Activated T-cell treated with anti-CD3 and anti-CD28 coated beads, Interleukin-2, amount 50 U/mL, for 24 hours (primary cell): Measurements from ENCODE around the gene PLXNA3.

Source experiments
- DNase-seq: peaks from one replicate; pipeline ENCODE4 v3.0.0-alpha.2; 2020
- H3K27ac Mint-ChIP-seq: 2 replicates; pipeline ENCODE4 v1.8.0; 2020; ENCODE audit warnings: mild to moderate bottlenecking, mixed read lengths
- H3K27me3 Mint-ChIP-seq: 2 replicates; pipeline ENCODE4 v1.8.0; 2020; ENCODE audit warnings: mixed read lengths
- H3K36me3 Mint-ChIP-seq: 2 replicates; pipeline ENCODE4 v1.8.0; 2020; ENCODE audit warnings: low read depth, mixed read lengths
- H3K4me1 Mint-ChIP-seq: 2 replicates; pipeline ENCODE4 v1.8.0; 2020; ENCODE audit warnings: low read depth, mixed read lengths
- H3K4me3 Mint-ChIP-seq: 2 replicates; pipeline ENCODE4 v1.8.0; 2020; ENCODE audit warnings: mild to moderate bottlenecking, moderate library complexity, mixed read lengths
- H3K9me3 Mint-ChIP-seq: 2 replicates; pipeline ENCODE4 v1.8.0; 2020; ENCODE audit warnings: mixed read lengths

Gene PLXNA3

DNA sequence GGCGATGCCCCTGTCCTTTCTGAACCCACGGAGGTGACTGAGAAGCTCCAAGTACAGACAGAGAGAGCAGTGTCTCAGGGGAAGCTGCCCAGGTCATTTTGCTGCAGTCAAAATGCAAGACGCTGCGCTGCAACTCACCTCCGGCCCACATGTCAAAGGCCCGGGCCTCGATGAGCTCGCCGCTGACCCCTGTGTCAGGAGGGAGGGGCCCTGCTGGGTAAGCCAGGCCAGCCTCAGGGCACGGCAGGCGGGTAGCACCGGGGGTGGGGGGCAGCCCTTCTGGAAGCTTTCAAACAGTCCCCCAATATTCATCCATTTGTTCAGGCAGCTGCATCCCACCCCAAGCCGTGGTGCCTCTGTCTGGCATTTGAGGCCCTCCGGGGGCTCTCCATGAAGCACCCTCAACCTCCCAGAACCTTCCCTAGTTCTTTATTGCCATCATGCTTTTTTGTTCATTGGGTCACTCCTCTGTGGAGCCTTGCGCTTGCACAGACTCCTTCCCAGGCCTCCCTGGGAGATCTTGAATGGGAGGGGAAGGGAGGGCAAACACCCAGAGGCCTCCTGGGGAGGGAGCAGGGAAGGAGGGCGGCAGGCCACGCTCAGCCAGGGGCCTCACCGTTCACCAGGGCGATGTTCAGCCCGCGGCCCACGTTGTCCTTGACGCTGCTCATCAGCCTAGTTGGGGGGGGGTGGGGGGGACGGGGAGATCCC lies 49.7 kb downstream of the PLXNA3 start:
- H3K9me3 Mint-ChIP-seq, result no peaks in the 10 kb centered on the region
- no peak for DNase-seq
- H3K27me3 Mint-ChIP-seq, result peaks cover 27% of the 10 kb centered on the region
- H3K4me3 Mint-ChIP-seq, result no peak overlapping the region
- no peak overlapping the region for H3K27ac Mint-ChIP-seq
- peaks cover 11% of the 10 kb centered on the region for H3K4me1 Mint-ChIP-seq
- peaks cover 45% of the 10 kb centered on the region for H3K36me3 Mint-ChIP-seq

DNA sequence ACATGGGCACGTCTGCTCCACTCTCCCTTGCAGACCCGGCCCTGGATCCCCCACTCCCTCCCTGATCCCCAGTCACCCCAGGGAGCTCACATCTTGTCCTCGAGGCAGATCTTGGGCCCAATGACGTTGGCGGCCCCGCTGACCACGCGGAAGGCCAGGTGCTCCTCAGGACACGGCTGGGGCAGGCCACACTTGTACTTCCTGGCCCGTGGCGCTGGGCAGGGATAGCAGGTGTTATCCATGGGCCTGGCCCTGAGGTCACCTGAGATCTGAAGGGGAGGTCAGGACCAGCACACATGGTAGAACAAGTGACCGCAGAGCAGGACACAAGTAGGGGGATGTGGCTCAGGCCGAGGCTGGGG lies 50.3 kb downstream of the PLXNA3 start:
- Mint-ChIP-seq H3K27ac (peak overlapping the region; percentile 52), H3K4me3 (no peak overlapping the region), H3K9me3 (no peaks in the 10 kb centered on the region), H3K27me3 (peaks cover 27% of the 10 kb centered on the region), H3K4me1 (peaks cover 11% of the 10 kb centered on the region), H3K36me3 (peaks cover 45% of the 10 kb centered on the region)
- no peak for DNase-seq

DNA sequence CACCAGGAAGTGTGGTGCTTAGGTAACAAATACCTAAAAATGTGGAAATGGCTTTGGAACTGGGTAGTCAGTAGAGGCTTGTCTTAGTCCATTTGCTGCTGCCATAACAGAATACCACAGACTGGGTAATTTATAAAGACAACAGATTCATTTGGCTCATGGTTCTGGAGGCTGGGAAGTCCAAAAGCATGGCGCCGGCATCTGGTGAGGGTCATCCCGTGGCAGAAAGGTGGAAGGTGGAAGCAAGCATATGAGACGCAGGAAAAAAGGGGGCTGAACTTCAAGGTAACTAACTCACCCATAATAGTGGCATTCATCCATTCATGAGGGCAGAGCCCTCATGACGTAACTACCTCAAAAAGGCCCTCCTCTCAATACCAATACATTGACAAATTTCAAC lies 51.4 kb downstream of the PLXNA3 start:
- DNase-seq, result no peak
- H3K4me3 Mint-ChIP-seq, result no peak overlapping the region
- no peak overlapping the region for H3K27ac Mint-ChIP-seq
- peaks cover 18% of the 10 kb centered on the region for H3K4me1 Mint-ChIP-seq
- H3K9me3 Mint-ChIP-seq, result no peaks in the 10 kb centered on the region
- peaks cover 32% of the 10 kb centered on the region for H3K27me3 Mint-ChIP-seq
- H3K36me3 Mint-ChIP-seq, result peaks cover 47% of the 10 kb centered on the region

DNA sequence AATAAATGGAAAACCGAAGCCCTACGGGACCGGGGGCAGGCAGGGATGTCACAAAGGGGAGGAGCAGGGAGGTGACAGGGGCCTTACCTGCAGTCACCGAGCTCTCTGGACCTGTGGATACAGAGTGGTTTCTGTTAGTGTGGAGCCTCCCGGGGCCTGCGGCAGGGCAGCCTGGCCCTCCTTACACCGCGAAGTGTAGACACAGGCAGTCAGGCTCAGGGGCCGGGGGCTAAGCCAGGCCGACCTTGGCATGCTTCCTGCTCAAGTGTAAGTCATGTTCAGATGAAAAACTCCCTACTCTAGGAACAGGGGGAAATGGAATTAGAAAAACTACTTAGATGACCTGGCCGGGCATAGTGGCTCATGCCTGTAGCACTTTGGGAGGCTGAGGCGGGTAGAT lies 53.7 kb downstream of the PLXNA3 start:
- DNase-seq, result no peak
- Mint-ChIP-seq H3K27ac (peak overlapping the region; percentile 80), H3K4me3 (no peak overlapping the region), H3K36me3 (peaks cover 37% of the 10 kb centered on the region), H3K9me3 (no peaks in the 10 kb centered on the region), H3K27me3 (peaks cover 33% of the 10 kb centered on the region), H3K4me1 (peaks cover 29% of the 10 kb centered on the region)

DNA sequence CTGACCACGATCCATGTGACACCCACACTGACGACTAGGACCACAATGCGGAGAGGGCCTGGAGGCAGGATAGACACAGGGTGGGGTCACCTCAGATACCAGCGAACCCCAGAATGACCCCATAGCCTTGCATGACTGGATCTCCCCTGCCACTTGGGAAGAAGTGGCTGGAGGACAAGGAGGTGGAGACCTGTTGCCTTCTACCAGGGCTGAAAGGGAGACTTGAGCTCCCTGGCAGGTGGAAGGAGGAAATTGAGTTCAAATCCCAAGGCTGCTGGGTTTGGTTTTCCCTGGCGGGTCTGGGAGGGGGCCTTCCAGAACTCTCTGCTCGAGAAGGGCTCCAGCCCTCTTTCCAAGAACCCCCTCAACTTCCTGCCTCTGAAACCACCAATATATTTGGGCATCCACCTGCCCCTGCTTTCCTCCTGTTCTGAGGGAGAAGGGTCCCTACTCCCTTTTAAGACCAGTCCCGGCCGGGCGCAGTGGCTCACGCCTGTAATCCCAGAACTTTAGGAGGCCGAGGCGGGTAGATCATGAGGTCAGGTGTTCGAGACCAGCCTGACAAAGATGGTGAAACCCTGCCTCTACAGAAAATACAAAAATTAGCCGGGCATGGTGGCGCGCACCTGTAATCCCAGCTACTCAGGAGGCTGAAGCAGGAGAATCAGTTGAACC lies 54.9 kb downstream of the PLXNA3 start:
- peaks cover 37% of the 10 kb centered on the region for H3K27me3 Mint-ChIP-seq
- H3K9me3 Mint-ChIP-seq, result no peaks in the 10 kb centered on the region
- H3K4me3 Mint-ChIP-seq, result no peak overlapping the region
- DNase-seq, result no peak
- H3K4me1 Mint-ChIP-seq, result peaks cover 29% of the 10 kb centered on the region
- peaks cover 37% of the 10 kb centered on the region for H3K36me3 Mint-ChIP-seq
- H3K27ac Mint-ChIP-seq, result no peak overlapping the region

DNA sequence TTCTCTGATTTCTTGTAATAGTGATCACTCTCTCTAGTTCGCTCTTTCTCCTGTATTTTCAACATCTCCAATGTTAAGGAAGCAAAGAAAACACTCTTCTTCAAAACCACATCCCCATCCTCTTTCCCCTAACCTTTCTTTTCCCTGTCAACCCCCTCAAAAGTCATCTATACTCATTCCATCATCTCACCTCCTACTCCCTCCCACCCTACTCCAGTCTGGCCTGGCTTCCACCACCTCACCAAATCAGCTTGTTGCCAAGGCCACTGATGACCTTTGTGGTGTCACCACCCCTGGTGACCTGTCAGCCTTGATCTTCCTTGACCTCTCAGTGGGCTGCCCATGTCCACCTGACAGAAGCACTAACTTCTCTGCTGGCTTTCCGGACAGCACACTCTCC lies 55.6 kb downstream of the PLXNA3 start:
- H3K36me3 Mint-ChIP-seq, result peaks cover 32% of the 10 kb centered on the region
- H3K4me3 Mint-ChIP-seq, result peak overlapping the region; percentile 6
- peaks cover 29% of the 10 kb centered on the region for H3K4me1 Mint-ChIP-seq
- no peak for DNase-seq
- H3K27me3 Mint-ChIP-seq, result peaks cover 33% of the 10 kb centered on the region
- H3K27ac Mint-ChIP-seq, result peak overlapping the region; percentile 65
- no peaks in the 10 kb centered on the region for H3K9me3 Mint-ChIP-seq

DNA sequence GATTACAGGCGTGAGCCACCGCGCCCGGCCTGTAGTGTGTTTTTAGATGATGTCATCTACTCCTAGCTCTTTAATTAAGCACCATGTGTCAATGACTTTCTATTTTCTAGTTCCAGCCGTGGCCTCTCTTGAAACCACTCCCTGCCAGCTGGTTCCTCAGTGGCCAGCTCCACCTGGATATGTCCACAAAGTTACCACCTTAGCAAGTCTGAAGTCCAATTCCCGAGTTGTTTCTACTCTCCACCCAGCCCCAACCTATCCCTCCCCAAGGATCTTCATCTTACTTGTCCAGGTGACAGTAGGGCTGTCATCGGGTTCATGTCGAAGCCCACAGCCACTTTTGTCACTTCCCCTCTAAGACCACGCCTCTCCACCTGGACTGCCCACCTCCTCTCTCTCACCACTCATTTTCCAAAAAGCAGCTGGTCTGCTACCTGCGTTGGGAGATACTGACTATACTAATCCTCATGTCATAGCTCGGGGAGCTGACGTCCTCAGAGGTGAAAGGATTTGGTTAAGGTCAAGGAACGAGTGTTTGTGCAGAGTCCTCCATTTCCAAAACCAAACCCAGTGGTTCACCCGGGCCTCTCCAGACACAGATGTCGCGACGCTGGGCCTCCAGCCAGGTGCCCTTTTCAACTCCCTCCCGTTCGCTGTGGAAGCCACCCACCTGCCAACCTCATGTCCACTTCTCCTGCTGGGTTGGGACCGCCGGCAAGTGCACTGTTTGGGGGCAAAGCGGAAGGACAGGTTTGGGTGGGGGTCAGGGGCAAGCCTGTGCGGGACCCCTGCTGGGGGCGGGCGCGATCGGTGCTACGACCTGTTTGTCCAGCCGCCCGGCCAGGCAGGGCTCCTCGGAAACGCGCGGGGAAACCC lies 57.2 kb downstream of the PLXNA3 start:
- H3K4me3 Mint-ChIP-seq, result peak overlapping the region; percentile 84
- DNase-seq, result no peak
- no peaks in the 10 kb centered on the region for H3K9me3 Mint-ChIP-seq
- H3K27ac Mint-ChIP-seq, result peak overlapping the region; percentile 88
- H3K36me3 Mint-ChIP-seq, result peaks cover 20% of the 10 kb centered on the region
- H3K27me3 Mint-ChIP-seq, result peaks cover 25% of the 10 kb centered on the region
- H3K4me1 Mint-ChIP-seq, result peaks cover 29% of the 10 kb centered on the region

DNA sequence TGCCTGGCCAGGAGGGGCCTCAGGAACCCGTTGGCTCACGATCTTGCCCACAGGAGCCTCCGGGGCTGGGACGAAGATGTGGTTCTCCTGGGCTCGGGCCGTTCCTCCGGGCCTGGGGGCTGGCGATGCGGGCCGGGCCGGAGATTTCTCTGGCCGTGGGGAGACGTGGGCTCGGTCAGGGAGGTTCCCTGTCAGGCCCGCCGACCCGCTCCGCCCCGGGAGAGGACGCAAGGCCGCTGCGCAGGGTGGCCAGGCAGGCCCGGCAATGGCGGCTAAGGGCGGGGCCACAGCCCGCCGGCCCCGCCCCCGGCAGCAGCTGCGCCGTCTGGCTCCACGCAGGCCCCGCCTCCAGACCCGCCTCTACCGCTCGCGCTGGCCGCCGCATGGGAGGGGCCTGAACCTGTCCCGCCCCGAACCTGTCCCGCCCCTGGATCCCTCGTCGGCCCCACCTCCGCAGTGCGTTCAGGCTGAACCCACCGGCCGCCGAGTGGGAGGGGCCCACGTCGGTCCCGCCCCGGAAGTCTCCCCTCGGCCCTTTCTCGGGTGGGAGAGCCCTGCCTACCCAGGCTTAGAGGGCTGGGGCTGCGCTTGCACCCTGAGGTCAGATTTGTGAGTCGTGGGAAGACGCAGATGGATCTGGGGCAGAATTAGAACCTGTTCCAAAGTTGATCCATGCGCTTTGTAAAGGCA lies 58.0 kb downstream of the PLXNA3 start, which contains the start of gene FAM3A:
TSS of gene FAM3A (minus strand) at position 267 of the 690 bp plus-strand sequence. CDS start 460 bp downstream, outside the sequence.
- Mint-ChIP-seq H3K9me3 (no peaks in the 10 kb centered on the region), H3K27me3 (peaks cover 21% of the 10 kb centered on the region), H3K4me3 (peak within 1 kb of the TSS; percentile 84)

DNA sequence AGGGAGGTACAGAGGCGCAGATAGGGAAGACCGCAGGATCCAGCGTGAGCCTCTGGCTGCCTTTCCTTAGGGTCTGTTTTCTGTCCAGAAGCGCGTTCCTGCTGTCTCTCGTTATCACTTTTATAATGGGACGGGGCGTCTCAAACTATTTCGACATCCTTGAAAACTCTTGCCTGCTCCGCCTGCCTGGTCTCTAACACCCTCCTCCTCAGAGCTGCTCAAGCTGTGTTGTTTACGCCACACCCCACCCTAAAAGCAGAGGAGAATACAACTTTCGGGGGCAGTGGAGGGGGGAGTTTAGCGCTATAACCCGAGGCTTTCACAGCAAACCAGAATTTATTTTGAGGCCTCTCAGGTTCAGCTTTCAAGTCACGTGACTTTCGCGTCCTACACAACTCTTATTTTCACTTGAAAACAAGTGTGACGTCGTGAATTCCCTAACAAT lies 58.6 kb downstream of the PLXNA3 start:
- H3K4me3 Mint-ChIP-seq, result peak overlapping the region; percentile 83
- peaks cover 20% of the 10 kb centered on the region for H3K27me3 Mint-ChIP-seq
- peak overlapping the region; percentile 90 for H3K27ac Mint-ChIP-seq
- no peaks in the 10 kb centered on the region for H3K9me3 Mint-ChIP-seq
- no peak for DNase-seq
- H3K36me3 Mint-ChIP-seq, result peaks cover 10% of the 10 kb centered on the region
- H3K4me1 Mint-ChIP-seq, result peaks cover 22% of the 10 kb centered on the region

More for the DNA sequence above, 58.0 kb downstream of the PLXNA3 start, which contains the start of gene FAM3A:
- Mint-ChIP-seq H3K36me3 (peaks cover 14% of the 10 kb centered on the region), H3K27ac (peak within 1 kb of the TSS; percentile 90), H3K4me1 (peaks cover 28% of the 10 kb centered on the region)
- DNase-seq, result peak; percentile 96

DNA sequence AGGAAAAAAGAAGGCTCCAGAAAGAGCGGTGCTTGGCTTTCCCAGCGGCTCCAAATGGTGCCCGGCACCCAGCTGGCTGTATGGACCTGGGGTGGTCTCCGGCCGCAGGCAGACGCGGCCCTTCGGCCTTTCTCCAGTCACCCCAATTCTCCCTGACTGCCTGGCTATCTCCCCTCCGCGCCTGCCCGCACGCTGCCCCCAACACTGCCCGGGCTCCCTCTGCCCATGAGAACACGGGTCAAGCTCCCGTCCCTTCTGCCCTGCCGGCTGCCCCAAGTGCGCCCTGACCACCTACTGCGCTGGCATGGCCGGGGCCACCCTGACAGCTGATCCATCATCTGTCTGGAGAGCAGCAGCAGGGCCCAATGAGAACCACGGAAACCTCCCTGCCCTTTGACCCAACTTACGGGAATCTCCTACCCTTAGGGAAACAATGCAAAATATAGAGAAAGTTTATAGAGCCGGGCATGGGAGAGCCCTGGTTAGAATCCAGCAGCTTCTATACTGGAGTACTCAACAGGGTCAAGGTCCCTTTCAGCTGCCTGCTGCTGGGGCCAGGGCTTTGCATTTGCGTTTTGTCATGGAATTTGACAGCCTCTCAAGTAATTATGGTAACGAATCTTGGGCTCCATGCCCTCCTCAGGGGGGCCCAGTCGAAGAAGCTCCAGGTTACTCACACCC lies 59.2 kb downstream of the PLXNA3 start:
- Mint-ChIP-seq H3K4me1 (peaks cover 20% of the 10 kb centered on the region), H3K36me3 (peaks cover 8% of the 10 kb centered on the region), H3K27me3 (peaks cover 20% of the 10 kb centered on the region), H3K4me3 (no peak overlapping the region), H3K9me3 (no peaks in the 10 kb centered on the region), H3K27ac (no peak overlapping the region)
- DNase-seq, result no peak

DNA sequence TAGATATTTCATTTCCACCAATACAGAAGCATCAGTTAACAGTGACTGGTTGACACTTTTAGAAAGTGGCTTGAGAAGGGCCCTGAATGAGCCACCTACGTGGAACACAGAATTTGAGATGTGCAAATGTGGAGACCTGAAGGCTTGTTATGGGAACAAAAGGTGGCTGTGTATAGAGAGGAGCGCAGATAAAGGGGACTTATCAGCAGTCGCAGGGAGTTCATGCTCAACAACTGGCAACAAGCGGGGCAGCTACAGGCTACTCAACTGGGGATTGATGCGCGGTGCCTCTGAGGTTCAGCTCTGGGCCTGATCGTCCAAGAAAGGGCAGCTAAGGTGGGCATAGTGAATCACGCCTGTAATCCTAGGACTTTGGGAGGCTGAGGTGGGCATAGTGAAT lies 61.3 kb downstream of the PLXNA3 start:
- peaks cover 11% of the 10 kb centered on the region for H3K4me1 Mint-ChIP-seq
- no peak overlapping the region for H3K27ac Mint-ChIP-seq
- H3K27me3 Mint-ChIP-seq, result peaks cover 24% of the 10 kb centered on the region

DNA sequence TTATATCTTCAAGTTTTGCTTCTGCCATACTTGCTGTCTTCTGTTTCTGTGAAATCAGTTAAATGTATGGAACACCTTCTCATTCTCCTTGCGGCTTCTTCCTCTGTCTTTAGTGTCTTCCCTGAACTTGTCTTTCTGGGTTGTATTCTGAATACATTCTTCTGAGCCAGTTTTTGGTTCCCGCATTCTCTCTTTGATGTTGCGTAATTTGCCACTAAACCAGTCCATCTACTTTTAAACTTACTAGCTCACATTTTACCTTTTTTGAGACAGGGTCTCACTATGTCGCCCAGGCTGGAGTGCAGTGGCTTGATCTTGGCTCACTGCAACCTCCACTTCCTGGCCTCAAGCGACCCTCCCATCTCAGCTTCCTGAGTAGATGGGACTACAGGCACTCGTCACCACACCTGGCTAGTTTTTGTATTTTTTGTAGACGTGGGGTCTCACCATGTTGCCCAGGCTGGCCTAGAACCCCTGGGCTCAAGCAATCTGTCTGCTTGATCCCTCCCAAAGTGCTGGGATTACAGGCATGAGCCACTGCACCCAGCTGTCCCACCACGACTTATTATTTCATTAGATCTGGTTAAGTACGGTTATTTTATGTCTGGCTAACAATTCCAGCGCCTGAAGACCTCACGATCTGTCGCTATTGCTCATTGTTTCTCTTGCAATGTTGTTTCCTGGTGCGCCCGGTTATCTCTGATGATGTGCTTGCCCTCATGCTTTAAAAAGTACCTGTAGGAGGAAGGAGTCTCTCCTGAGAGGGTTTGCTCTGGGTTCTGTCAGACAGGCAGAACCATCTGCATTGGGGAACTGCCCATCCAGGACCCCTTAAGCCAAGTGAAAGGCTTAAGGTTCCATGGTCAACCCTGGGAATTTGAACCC lies 67.8 kb downstream of the PLXNA3 start:
- H3K4me1 Mint-ChIP-seq, result peaks cover 20% of the 10 kb centered on the region
- no peak overlapping the region for H3K27ac Mint-ChIP-seq
- no peaks in the 10 kb centered on the region for H3K9me3 Mint-ChIP-seq
- no peak overlapping the region for H3K4me3 Mint-ChIP-seq
- DNase-seq, result no peak
- peaks cover 9% of the 10 kb centered on the region for H3K27me3 Mint-ChIP-seq
- peaks cover 4% of the 10 kb centered on the region for H3K36me3 Mint-ChIP-seq

More for the DNA sequence above, 61.3 kb downstream of the PLXNA3 start:
- peaks cover 7% of the 10 kb centered on the region for H3K36me3 Mint-ChIP-seq
- no peak overlapping the region for H3K4me3 Mint-ChIP-seq
- no peaks in the 10 kb centered on the region for H3K9me3 Mint-ChIP-seq
- no peak for DNase-seq
